AG10803 (cell line): Measurements from ENCODE around the gene KCNH2.

Experiments
- DNase-seq: peaks from one replicate; pipeline ENCODE4 v3.0.0; 2010; ENCODE audit warnings: low read depth
- H3K4me3 ChIP-seq: 2 replicates; pipeline ENCODE4 v1.5.1; 2011; ENCODE audit warnings: mild to moderate bottlenecking, low read length, control low read depth
- CTCF ChIP-seq: conservative IDR thresholded peaks from 2 replicates; pipeline ENCODE4 v1.5.1; 2011; ENCODE audit warnings: mild to moderate bottlenecking, low read length, control low read depth, inconsistent platforms

KCNH2 gene

GRCh38 chr7:150949564-150949963 lies 28.6 kb downstream of the KCNH2 start:
- no peak overlapping the region for H3K4me3 ChIP-seq
- no peak for DNase-seq
- TF ChIP-seq CTCF: no peak

DNA sequence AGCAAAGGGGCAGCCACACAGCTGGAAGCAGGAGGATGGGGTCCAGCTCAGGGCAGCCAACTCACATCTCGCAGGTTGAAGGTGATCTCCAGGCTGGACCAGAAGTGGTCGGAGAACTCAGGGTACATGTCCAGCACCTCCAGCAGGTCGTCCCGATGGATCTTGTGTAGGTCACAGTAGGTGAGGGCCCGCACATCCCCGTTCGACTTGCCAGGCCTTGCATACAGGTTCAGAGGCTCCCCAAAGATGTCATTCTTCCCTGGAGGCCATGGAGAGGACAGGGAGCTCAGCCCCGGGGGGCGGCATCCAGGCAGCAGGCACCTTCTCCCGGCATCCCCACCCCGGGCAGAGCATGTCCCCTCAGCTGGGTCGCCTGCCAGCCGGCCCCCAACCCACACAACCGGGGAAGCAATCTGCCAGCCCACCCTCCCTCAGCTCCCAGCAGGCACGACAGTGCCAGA lies 29.3 kb downstream of the KCNH2 start:
- DNase-seq: no peak
- no peak for TF ChIP-seq CTCF

GRCh38 chr7:150947761-150948651 lies 30.1 kb downstream of the KCNH2 start:
- no peak for DNase-seq
- TF ChIP-seq CTCF: no peak
- H3K4me3 ChIP-seq: no peak overlapping the region

More for the DNA sequence above, 29.3 kb downstream of the KCNH2 start:
- no peak overlapping the region for H3K4me3 ChIP-seq

- DNase-seq: no peak
- H3K4me3 ChIP-seq: no peak overlapping the region
- no peak for TF ChIP-seq CTCF
Measured at GRCh38 chr7:150947241-150947745, 30.8 kb downstream of the KCNH2 start.

DNA sequence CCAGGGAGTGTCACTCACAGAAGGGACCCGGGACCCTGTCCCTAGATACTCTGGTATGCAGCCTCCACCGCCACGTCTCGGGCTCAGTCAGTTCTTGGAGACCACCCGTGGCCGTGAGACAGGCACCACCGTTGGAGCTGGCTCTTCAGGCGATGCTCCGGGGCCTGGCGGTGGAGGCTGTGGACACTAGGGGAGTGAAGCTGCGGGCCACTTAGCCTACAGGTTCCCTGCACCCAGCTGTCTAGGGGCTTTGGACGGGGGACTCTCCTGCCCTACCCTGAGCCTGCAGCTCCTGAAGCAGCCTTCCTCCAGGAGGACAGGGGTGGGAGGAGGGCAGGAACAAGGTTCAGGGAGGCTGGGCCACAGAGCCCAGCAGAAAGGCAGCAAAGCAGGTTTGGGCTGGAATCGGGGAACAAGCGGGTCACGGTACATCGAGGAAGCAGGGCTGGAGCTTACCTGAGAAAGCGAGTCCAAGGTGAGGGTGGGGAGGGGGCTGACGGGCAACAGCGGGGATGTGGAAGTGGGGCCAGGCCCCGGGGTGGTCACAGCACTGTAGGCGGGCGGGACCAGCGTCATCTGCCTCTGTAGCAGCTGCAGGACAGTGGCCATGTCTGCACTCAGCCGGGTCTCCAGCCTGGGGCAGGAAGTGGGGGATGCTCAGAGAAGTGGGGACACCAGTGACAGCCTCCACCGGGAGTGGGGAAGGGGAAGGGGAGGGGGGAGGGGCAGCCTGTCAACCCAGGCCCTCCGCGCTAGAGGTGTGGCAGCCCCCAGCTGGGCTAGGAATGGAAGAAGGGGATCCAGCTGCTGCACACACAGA lies 31.5 kb downstream of the KCNH2 start:
- TF ChIP-seq CTCF: no peak
- H3K4me3 ChIP-seq: no peak overlapping the region
- DNase-seq: no peak

- TF ChIP-seq CTCF: no peak
- H3K4me3 ChIP-seq: no peak overlapping the region
- DNase-seq: no peak
Measured at GRCh38 chr7:150945853-150946420, 32.2 kb downstream of the KCNH2 start.
